Measurements from ENCODE around the gene RHOG.

- TF ChIP-seq, protein P1, sequence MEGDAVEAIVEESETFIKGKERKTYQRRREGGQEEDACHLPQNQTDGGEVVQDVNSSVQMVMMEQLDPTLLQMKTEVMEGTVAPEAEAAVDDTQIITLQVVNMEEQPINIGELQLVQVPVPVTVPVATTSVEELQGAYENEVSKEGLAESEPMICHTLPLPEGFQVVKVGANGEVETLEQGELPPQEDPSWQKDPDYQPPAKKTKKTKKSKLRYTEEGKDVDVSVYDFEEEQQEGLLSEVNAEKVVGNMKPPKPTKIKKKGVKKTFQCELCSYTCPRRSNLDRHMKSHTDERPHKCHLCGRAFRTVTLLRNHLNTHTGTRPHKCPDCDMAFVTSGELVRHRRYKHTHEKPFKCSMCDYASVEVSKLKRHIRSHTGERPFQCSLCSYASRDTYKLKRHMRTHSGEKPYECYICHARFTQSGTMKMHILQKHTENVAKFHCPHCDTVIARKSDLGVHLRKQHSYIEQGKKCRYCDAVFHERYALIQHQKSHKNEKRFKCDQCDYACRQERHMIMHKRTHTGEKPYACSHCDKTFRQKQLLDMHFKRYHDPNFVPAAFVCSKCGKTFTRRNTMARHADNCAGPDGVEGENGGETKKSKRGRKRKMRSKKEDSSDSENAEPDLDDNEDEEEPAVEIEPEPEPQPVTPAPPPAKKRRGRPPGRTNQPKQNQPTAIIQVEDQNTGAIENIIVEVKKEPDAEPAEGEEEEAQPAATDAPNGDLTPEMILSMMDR (IDR thresholded peaks at IDR 0.05): no peak
- no peak for TF ChIP-seq POLR2A (IDR thresholded peaks at IDR 0.05)
Measured at GRCh38 chr11:3866206-3866605, 25.4 kb upstream of the RHOG start.
